ENCODE results near the gene SLC37A2.

The SLC37A2 gene

GRCh38 chr11:125072218-125072960, 9.3 kb downstream of the SLC37A2 start:
- Histone ChIP-seq H3K9ac (ENCODE audit: low read length) (no peak overlapping the region), H3K79me1 (replicated peaks; ENCODE audit: low read length, poor library complexity, severe bottlenecking) (no peaks in the 10 kb centered on the region), H3K27ac (ENCODE audit: low read length, poor library complexity, severe bottlenecking) (no peak overlapping the region), H2AFZ (ENCODE audit: low read depth, low read length) (no peak overlapping the region), H4K91ac (ENCODE audit: low read length) (no peak overlapping the region), H3K4me1 (ENCODE audit: control insufficient read depth, insufficient read depth, low read depth, low read length) (peaks cover 19% of the 10 kb centered on the region), H4K8ac (ENCODE audit: low read length) (no peak overlapping the region), H2AK5ac (ENCODE audit: low read length, severe bottlenecking) (no peak overlapping the region), H3K9me3 (ENCODE audit: control insufficient read depth, low read length) (no peaks in the 10 kb centered on the region), H3K4me3 (ENCODE audit: insufficient read depth in 1 of 2, low read depth in 1 of 2, low read length in 2 of 2) (no peak overlapping the region), H3K36me3 (ENCODE audit: control insufficient read depth in 1 of 2, insufficient read depth in 2 of 2, low read depth in 1 of 2, low read length in 2 of 2) (no peaks in the 10 kb centered on the region), H2BK5ac (ENCODE audit: low read depth, low read length, poor library complexity, severe bottlenecking) (no peak overlapping the region), H3K18ac (ENCODE audit: low read depth in 1 of 2, low read length in 2 of 2) (no peak overlapping the region), H3K4me2 (ENCODE audit: low read length, poor library complexity, severe bottlenecking) (no peak overlapping the region), H3K23ac (ENCODE audit: low read length in 2 of 2) (no peak overlapping the region), H2BK15ac (ENCODE audit: low read depth, poor library complexity, severe bottlenecking) (no peak overlapping the region), H3K27me3 (ENCODE audit: control insufficient read depth in 1 of 2, insufficient read depth in 1 of 2, low read length in 2 of 2) (no peaks in the 10 kb centered on the region), H3K4ac (ENCODE audit: low read depth in 1 of 2, low read length in 2 of 2) (no peak overlapping the region), H2BK120ac (ENCODE audit: low read depth, low read length) (no peak overlapping the region), H3K14ac (ENCODE audit: low read length in 2 of 2) (no peak overlapping the region), H2BK12ac (ENCODE audit: low read length in 2 of 2) (peak overlapping the region in 1 of 2 experiments; percentile 45)
- no peak for DNase-seq
- WGBS: 90% methylated on average over 12 of the region's 12 CpGs

DNA sequence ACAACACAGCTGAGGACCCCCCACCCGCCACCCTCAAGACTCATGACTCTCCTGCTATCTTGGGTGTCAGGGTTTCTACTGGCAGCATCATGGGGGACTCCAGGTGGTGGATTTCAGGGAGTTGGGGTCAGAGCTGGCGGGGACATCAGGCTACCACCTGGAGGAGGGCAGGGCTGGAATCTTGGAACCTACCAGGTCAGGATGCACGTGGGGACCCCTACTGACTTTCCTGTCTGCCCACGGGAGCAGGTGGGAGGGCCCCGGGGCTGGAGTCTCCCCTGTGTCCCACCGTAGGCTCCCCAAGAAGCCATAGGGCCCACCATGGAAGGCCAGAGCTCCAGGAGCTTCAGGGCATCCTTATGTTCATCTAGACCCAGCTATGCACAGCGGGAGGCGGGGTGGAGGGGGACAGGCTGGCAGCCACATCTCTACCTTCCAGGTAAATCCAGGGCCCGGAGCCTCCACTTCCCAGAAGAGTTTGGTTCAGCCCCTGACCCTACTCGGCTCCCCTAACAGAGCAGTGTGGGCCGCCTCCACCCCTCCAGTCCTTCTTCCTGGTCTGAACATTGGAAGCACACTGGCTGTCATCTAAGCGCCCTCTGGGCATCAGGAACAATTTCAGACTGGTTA, 10.0 kb downstream of the SLC37A2 start:
- Histone ChIP-seq H2BK5ac (ENCODE audit: low read depth, low read length, poor library complexity, severe bottlenecking) (no peak overlapping the region), H2BK15ac (ENCODE audit: low read depth, poor library complexity, severe bottlenecking) (no peak overlapping the region), H4K91ac (ENCODE audit: low read length) (no peak overlapping the region), H2BK12ac (ENCODE audit: low read length in 2 of 2) (no peak overlapping the region), H2AFZ (ENCODE audit: low read depth, low read length) (no peak overlapping the region), H3K9ac (ENCODE audit: low read length) (no peak overlapping the region), H3K27ac (ENCODE audit: low read length, poor library complexity, severe bottlenecking) (no peak overlapping the region), H2AK5ac (ENCODE audit: low read length, severe bottlenecking) (no peak overlapping the region), H3K4me3 (ENCODE audit: insufficient read depth in 1 of 2, low read depth in 1 of 2, low read length in 2 of 2) (no peak overlapping the region), H3K27me3 (ENCODE audit: control insufficient read depth in 1 of 2, insufficient read depth in 1 of 2, low read length in 2 of 2) (no peaks in the 10 kb centered on the region), H3K18ac (ENCODE audit: low read depth in 1 of 2, low read length in 2 of 2) (no peak overlapping the region), H3K9me3 (ENCODE audit: control insufficient read depth, low read length) (no peaks in the 10 kb centered on the region), H3K23ac (ENCODE audit: low read length in 2 of 2) (no peak overlapping the region), H3K4me2 (ENCODE audit: low read length, poor library complexity, severe bottlenecking) (no peak overlapping the region), H3K36me3 (ENCODE audit: control insufficient read depth in 1 of 2, insufficient read depth in 2 of 2, low read depth in 1 of 2, low read length in 2 of 2) (no peaks in the 10 kb centered on the region), H4K8ac (ENCODE audit: low read length) (no peak overlapping the region), H3K79me1 (replicated peaks; ENCODE audit: low read length, poor library complexity, severe bottlenecking) (no peaks in the 10 kb centered on the region), H2BK120ac (ENCODE audit: low read depth, low read length) (no peak overlapping the region), H3K4me1 (ENCODE audit: control insufficient read depth, insufficient read depth, low read depth, low read length) (peaks cover 19% of the 10 kb centered on the region), H3K4ac (ENCODE audit: low read depth in 1 of 2, low read length in 2 of 2) (no peak overlapping the region), H3K14ac (ENCODE audit: low read length in 2 of 2) (no peak overlapping the region)
- DNase-seq: no peak
- 92% methylated on average over 12 of the region's 12 CpGs for WGBS

- Histone ChIP-seq H4K91ac (ENCODE audit: low read length) (peak overlapping the region; percentile 37), H3K79me1 (replicated peaks; ENCODE audit: low read length, poor library complexity, severe bottlenecking) (no peaks in the 10 kb centered on the region), H2BK5ac (ENCODE audit: low read depth, low read length, poor library complexity, severe bottlenecking) (no peak overlapping the region), H3K4me1 (ENCODE audit: control insufficient read depth, insufficient read depth, low read depth, low read length) (peaks cover 22% of the 10 kb centered on the region), H2BK12ac (ENCODE audit: low read length in 2 of 2) (no peak overlapping the region), H3K4ac (ENCODE audit: low read depth in 1 of 2, low read length in 2 of 2) (no peak overlapping the region), H2BK15ac (ENCODE audit: low read depth, poor library complexity, severe bottlenecking) (no peak overlapping the region), H3K9me3 (ENCODE audit: control insufficient read depth, low read length) (no peaks in the 10 kb centered on the region), H3K4me3 (ENCODE audit: insufficient read depth in 1 of 2, low read depth in 1 of 2, low read length in 2 of 2) (no peak overlapping the region), H2AFZ (ENCODE audit: low read depth, low read length) (no peak overlapping the region), H3K27me3 (ENCODE audit: control insufficient read depth in 1 of 2, insufficient read depth in 1 of 2, low read length in 2 of 2) (no peaks in the 10 kb centered on the region), H3K4me2 (ENCODE audit: low read length, poor library complexity, severe bottlenecking) (no peak overlapping the region), H4K8ac (ENCODE audit: low read length) (no peak overlapping the region), H3K27ac (ENCODE audit: low read length, poor library complexity, severe bottlenecking) (no peak overlapping the region), H3K18ac (ENCODE audit: low read depth in 1 of 2, low read length in 2 of 2) (no peak overlapping the region), H2BK120ac (ENCODE audit: low read depth, low read length) (no peak overlapping the region), H3K9ac (ENCODE audit: low read length) (no peak overlapping the region), H3K23ac (ENCODE audit: low read length in 2 of 2) (no peak overlapping the region), H3K14ac (ENCODE audit: low read length in 2 of 2) (no peak overlapping the region), H3K36me3 (ENCODE audit: control insufficient read depth in 1 of 2, insufficient read depth in 2 of 2, low read depth in 1 of 2, low read length in 2 of 2) (no peaks in the 10 kb centered on the region), H2AK5ac (ENCODE audit: low read length, severe bottlenecking) (no peak overlapping the region)
- WGBS: 84% methylated on average over 19 of the region's 19 CpGs
- DNase-seq: no peak
Measured at GRCh38 chr11:125073616-125074483, 10.7 kb downstream of the SLC37A2 start.

Measured in mesenchymal stem cell (in vitro differentiated cells and primary cell).